HepG2 (cell line): ENCODE data around the gene SULT2A1. TPM values are rescaled to one million over a fixed set of nuclear protein-coding genes. Genes with fewer than 3 reads are reported as not detected.
A peak's percentile ranks its signal among the peaks of the same experiment; 100 is the strongest.

ENCODE experiments used
- BORCS8-MEF2B ChIP-seq: sonication (generic); formaldehyde crosslinking; IDR thresholded peaks from 2 replicates; pipeline ENCODE4 v1.8.0; 2022; ENCODE audit warnings: mild to moderate bottlenecking, missing genetic modification reagents
- GTF3A ChIP-seq: sonication (generic); formaldehyde crosslinking; conservative IDR thresholded peaks from 2 replicates; pipeline ENCODE4 v1.4.0; 2020; ENCODE audit warnings: mild to moderate bottlenecking, missing genetic modification reagents
- PLRG1 ChIP-seq: fragments of 450-650 bp; conservative IDR thresholded peaks from 2 replicates; pipeline ENCODE4 v1.6.1; 2016
- PPARG ChIP-seq: conservative IDR thresholded peaks from 2 replicates; pipeline ENCODE4 v1.6.1; 2016; ENCODE audit warnings: missing biosample characterization, missing genetic modification reagents
- REL ChIP-seq: sonication (generic); formaldehyde crosslinking; conservative IDR thresholded peaks from 2 replicates; pipeline ENCODE4 v1.8.0; 2022; ENCODE audit warnings: mild to moderate bottlenecking, missing genetic modification reagents, moderate library complexity
- RERE ChIP-seq: IDR thresholded peaks from 2 replicates; pipeline ENCODE4 v1.6.1; 2016; ENCODE audit warnings: low read depth, missing genetic modification reagents, missing compliant biosample characterization
- RFXAP ChIP-seq: sonication (generic); formaldehyde crosslinking; IDR thresholded peaks from 2 replicates; pipeline ENCODE4 v1.4.0; 2020; ENCODE audit warnings: missing genetic modification reagents, borderline replicate concordance
- RXRA ChIP-seq: sonication (generic); formaldehyde crosslinking; IDR thresholded peaks from 2 replicates; pipeline ENCODE4 v1.5.1; 2020; ENCODE audit warnings: missing genetic modification reagents
- SALL2 ChIP-seq: sonication (generic); formaldehyde crosslinking; IDR thresholded peaks from 2 replicates; pipeline ENCODE4 v1.8.1; 2023; ENCODE audit warnings: mild to moderate bottlenecking, missing genetic modification reagents, inconsistent platforms
- SRSF9 ChIP-seq: fragments of 200-400 bp; formaldehyde crosslinking; IDR thresholded peaks from 2 replicates; pipeline ENCODE4 v1.6.1; 2018; ENCODE audit warnings: borderline replicate concordance, mild to moderate bottlenecking, low read depth, low read length; ENCODE audit not compliant: insufficient read depth, poor library complexity, severe bottlenecking
- ZFP36L1 ChIP-seq: sonication (generic); formaldehyde crosslinking; IDR thresholded peaks from 2 replicates; pipeline ENCODE4 v1.8.0; 2022; ENCODE audit warnings: mild to moderate bottlenecking, missing genetic modification reagents, moderate library complexity
- ZFP41 ChIP-seq: sonication (generic); formaldehyde crosslinking; IDR thresholded peaks from 2 replicates; pipeline ENCODE4 v1.4.0; 2020; ENCODE audit warnings: mild to moderate bottlenecking, missing genetic modification reagents, borderline replicate concordance
- ZNF263 ChIP-seq: sonication (generic); formaldehyde crosslinking; IDR thresholded peaks from 2 replicates; pipeline ENCODE4 v1.4.0; 2020; ENCODE audit warnings: missing genetic modification reagents
- ZNF331 ChIP-seq: sonication (generic); formaldehyde crosslinking; IDR thresholded peaks from 2 replicates; pipeline ENCODE4 v1.4.0; 2020; ENCODE audit warnings: missing genetic modification reagents
- ZNF33A ChIP-seq: sonication (generic); formaldehyde crosslinking; IDR thresholded peaks from 2 replicates; pipeline ENCODE4 v1.5.1; 2020; ENCODE audit warnings: missing genetic modification reagents, mild to moderate bottlenecking, moderate library complexity, borderline replicate concordance
- ZNF441 ChIP-seq: sonication (generic); formaldehyde crosslinking; IDR thresholded peaks from 2 replicates; pipeline ENCODE4 v1.7.0; 2021; ENCODE audit warnings: missing genetic modification reagents, borderline replicate concordance
- ZNF549 ChIP-seq: sonication (generic); formaldehyde crosslinking; IDR thresholded peaks from 2 replicates; pipeline ENCODE4 v1.5.0; 2020; ENCODE audit warnings: missing genetic modification reagents
- ZNF703 ChIP-seq: sonication (generic); formaldehyde crosslinking; IDR thresholded peaks from 2 replicates; pipeline ENCODE4 v1.5.1; 2020; ENCODE audit warnings: missing genetic modification reagents, mild to moderate bottlenecking, moderate library complexity, borderline replicate concordance
- polyA plus RNA-seq, 8 experiments: library from polyadenylated mRNA; depleted of rRNA in 3 of 8; stranded (reverse) in 7 of 8; unstranded in 1 of 8; fragments of >200 nt; fragmentation: Illumina TruSeq in 4 of 8; extraction: Trizol in 4 of 8; gene quantifications; 2 replicates each; pipeline versions ENCODE4 v1.2.1 to v1.2.3, GENCODE V29; 2011 to 2016; ENCODE audit warnings: low read depth in 4 of 8, missing spikeins in 1 of 8, mixed read lengths in 1 of 8; ENCODE audit not compliant: insufficient read depth in 1 of 8
- total RNA-seq, 5 experiments: library from RNA; depleted of rRNA; stranded (reverse); fragments of >200 nt; fragmentation: Illumina TruSeq; extraction: Trizol; gene quantifications; 2 replicates each; pipeline ENCODE4 v1.2.3, GENCODE V29; 2016; ENCODE audit warnings: low read depth in 1 of 5
- TF ChIP-seq, protein P1 (sequence below): sonication (generic); formaldehyde crosslinking; conservative IDR thresholded peaks from 2 replicates; pipeline ENCODE4 v1.8.0; 2022; ENCODE audit warnings: low read depth, missing genetic modification reagents
- TF ChIP-seq, protein P2 (sequence below): IDR thresholded peaks from 2 replicates; pipeline ENCODE4 v1.6.1; 2012; ENCODE audit warnings: inconsistent platforms
- TF ChIP-seq, protein P3 (sequence below): sonication (generic); formaldehyde crosslinking; IDR thresholded peaks from 2 replicates; pipeline ENCODE4 v1.5.0; 2020; ENCODE audit warnings: missing genetic modification reagents, mild to moderate bottlenecking, borderline replicate concordance

Gene SULT2A1
- total and polyA plus RNA-seq, 2 of the 13 experiments (the other 11 are each of a cell fraction or from before 2014, with no cell fraction given), result 137 to 193 TPM

DNA sequence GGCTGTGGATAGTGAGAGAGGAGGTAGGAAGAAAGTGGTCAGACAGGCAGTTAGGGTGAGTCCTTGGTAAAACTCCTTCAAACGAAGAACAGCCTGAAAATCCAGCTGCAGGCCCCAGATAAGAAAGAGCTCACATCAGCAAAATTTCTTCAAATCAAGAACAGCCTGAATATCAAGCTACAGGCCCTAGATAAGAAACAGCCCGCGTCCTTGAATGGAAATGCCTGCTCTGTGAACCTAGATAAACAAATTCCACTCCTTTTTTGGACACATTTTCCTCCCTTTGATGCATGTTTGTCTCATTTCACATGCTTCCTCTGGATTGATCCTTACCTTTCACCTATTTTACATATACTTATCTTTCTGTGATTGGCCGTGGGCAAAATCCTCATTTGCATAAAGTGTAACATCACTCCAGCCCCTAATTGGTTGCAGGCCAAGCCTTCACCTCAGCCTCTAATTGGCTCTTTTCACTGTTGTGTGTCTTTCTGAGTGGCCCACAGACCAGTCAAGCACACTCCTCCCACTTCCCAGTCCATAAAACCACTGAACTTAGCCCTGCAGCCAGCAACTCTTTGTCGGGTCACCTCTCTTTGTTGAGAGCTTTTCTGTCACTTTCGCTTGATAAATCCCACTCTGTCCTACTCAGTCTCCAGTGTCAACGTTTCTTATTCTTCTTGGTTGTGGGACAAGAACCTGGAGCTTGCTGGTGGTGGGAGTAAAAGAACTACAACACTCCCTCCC, 6.0 kb upstream of the SULT2A1 start (continued):
- TF ChIP-seq, protein P1, sequence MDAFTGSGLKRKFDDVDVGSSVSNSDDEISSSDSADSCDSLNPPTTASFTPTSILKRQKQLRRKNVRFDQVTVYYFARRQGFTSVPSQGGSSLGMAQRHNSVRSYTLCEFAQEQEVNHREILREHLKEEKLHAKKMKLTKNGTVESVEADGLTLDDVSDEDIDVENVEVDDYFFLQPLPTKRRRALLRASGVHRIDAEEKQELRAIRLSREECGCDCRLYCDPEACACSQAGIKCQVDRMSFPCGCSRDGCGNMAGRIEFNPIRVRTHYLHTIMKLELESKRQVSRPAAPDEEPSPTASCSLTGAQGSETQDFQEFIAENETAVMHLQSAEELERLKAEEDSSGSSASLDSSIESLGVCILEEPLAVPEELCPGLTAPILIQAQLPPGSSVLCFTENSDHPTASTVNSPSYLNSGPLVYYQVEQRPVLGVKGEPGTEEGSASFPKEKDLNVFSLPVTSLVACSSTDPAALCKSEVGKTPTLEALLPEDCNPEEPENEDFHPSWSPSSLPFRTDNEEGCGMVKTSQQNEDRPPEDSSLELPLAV (CRISPR knock-in tag), result no peak
- no peak for TF ChIP-seq RERE
- TF ChIP-seq ZNF263, result no peak
- TF ChIP-seq ZNF549 (CRISPR knock-in tag), result no peak
- TF ChIP-seq, protein P2, sequence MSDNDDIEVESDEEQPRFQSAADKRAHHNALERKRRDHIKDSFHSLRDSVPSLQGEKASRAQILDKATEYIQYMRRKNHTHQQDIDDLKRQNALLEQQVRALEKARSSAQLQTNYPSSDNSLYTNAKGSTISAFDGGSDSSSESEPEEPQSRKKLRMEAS, result peak; percentile 37; the same call in 1 of the 2 replicates
- no peak for TF ChIP-seq REL (CRISPR knock-in tag)
- TF ChIP-seq RXRA, result peak; percentile 65; the same call in 1 of the 2 replicates
- TF ChIP-seq ZFP41, result no peak
- TF ChIP-seq ZNF33A, result no peak; the same call in 1 of the 2 replicates
- 0 out of 2 replicates have a peak, but pooled peaks have one; percentile 22 for TF ChIP-seq ZFP36L1 (CRISPR knock-in tag)
- peak; percentile 98 for TF ChIP-seq ZNF331 (CRISPR knock-in tag)
- TF ChIP-seq ZNF703 (CRISPR knock-in tag), result no peak
- no peak for TF ChIP-seq ZNF441
- TF ChIP-seq RFXAP (CRISPR knock-in tag), result peak; percentile 25; the same call in 1 of the 2 replicates
- no peak for TF ChIP-seq PLRG1
- 0 out of 2 replicates have a peak, but pooled peaks have one; percentile 52 for TF ChIP-seq BORCS8-MEF2B (CRISPR knock-in tag)
- TF ChIP-seq PPARG (CRISPR knock-in tag), result peak; percentile 100
- TF ChIP-seq SRSF9, result no peak
- 0 out of 2 replicates have a peak, but pooled peaks have one; percentile 20 for TF ChIP-seq GTF3A (CRISPR knock-in tag)
- TF ChIP-seq, protein P3, sequence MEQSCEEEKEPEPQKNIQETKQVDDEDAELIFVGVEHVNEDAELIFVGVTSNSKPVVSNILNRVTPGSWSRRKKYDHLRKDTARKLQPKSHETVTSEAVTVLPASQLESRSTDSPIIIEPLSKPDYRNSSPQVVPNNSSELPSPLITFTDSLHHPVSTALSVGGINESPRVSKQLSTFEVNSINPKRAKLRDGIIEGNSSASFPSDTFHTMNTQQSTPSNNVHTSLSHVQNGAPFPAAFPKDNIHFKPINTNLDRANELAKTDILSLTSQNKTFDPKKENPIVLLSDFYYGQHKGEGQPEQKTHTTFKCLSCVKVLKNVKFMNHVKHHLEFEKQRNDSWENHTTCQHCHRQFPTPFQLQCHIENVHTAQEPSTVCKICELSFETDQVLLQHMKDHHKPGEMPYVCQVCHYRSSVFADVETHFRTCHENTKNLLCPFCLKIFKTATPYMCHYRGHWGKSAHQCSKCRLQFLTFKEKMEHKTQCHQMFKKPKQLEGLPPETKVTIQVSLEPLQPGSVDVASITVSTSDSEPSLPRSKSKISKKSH, result no peak
- TF ChIP-seq SALL2 (CRISPR knock-in tag), result no peak
